Mucosa of gallbladder (tissue), 1 donor: ENCODE data around the gene PRSS22. TPM values are rescaled to one million over a fixed set of nuclear protein-coding genes. Genes with fewer than 3 reads are reported as not detected.

ENCODE experiments used
- DNase-seq: peaks from one replicate; pipeline ENCODE4 v3.0.0-alpha.2; 2020; ENCODE audit warnings: low spot score
- total RNA-seq: library from RNA; stranded (reverse); gene quantifications from one replicate; pipeline ENCODE4 v1.2.1, GENCODE V29; 2021
- donor health status: DM: no; HTN: no; CAD: no.

PRSS22 gene
- total RNA-seq, 1 donor from 2014 or later: 52.7 TPM

GRCh38 chr16:2816751-2817339 lies 41.1 kb downstream of the PRSS22 start, which contains the start of gene PRSS21:
TSS of gene PRSS21 (plus strand) at chr16:2817237. CDS start at chr16:2817269, 32 bp downstream.
- no peak for DNase-seq

GRCh38 chr16:2815299-2815771 lies 42.6 kb downstream of the PRSS22 start:
- DNase-seq: no peak

GRCh38 chr16:2814551-2815298 lies 43.2 kb downstream of the PRSS22 start:
- DNase-seq: no peak

- DNase-seq: no peak
Observed at GRCh38 chr16:2813771-2814221, 44.2 kb downstream of the PRSS22 start.

GRCh38 chr16:2811703-2812471 lies 46.1 kb downstream of the PRSS22 start:
- DNase-seq: no peak

GRCh38 chr16:2810651-2811050 lies 47.3 kb downstream of the PRSS22 start:
- DNase-seq: no peak

- DNase-seq: no peak
Observed at GRCh38 chr16:2809149-2809760, 48.7 kb downstream of the PRSS22 start.

GRCh38 chr16:2808181-2808580 lies 49.8 kb downstream of the PRSS22 start:
- no peak for DNase-seq

- DNase-seq: no peak
Observed at GRCh38 chr16:2806286-2806685, 51.7 kb downstream of the PRSS22 start.

- DNase-seq: no peak
Observed at GRCh38 chr16:2804728-2805127, 53.2 kb downstream of the PRSS22 start.

GRCh38 chr16:2803545-2804195 lies 54.3 kb downstream of the PRSS22 start:
- no peak for DNase-seq

Other genes starting within 250 kb of the PRSS22 start
- gene KCTD5, start 175.6 kb downstream of the PRSS22 start, total RNA-seq: 18.6 TPM
- 0.52 TPM for gene PRSS27, start 137.9 kb downstream of the PRSS22 start, total RNA-seq
- gene SRRM2, start 105.5 kb downstream of the PRSS22 start, total RNA-seq: 677 TPM
- gene ELOB, start 80.9 kb downstream of the PRSS22 start, total RNA-seq: 273 TPM
- gene PRSS33, start 70.6 kb downstream of the PRSS22 start, total RNA-seq: 1.8 TPM
- gene PRSS41, start 59.7 kb downstream of the PRSS22 start, total RNA-seq: 0.49 TPM
- 4.4 TPM for gene PRSS21, start 40.9 kb downstream of the PRSS22 start, total RNA-seq
- gene ZG16B, start 27.9 kb downstream of the PRSS22 start, total RNA-seq: 55.9 TPM
- gene FLYWCH2, start 25.0 kb upstream of the PRSS22 start, total RNA-seq: 35.5 TPM
- 57.5 TPM for gene FLYWCH1, start 53.8 kb upstream of the PRSS22 start, total RNA-seq
- gene KREMEN2, start 106.1 kb upstream of the PRSS22 start, total RNA-seq: not detected
- 33.1 TPM for gene PAQR4, start 111.2 kb upstream of the PRSS22 start, total RNA-seq
- gene PKMYT1, start 122.3 kb upstream of the PRSS22 start, total RNA-seq: 4.5 TPM
- gene CLDN9, start 154.8 kb upstream of the PRSS22 start, total RNA-seq: 3.3 TPM
- 1.1 TPM for gene CLDN6, start 160.0 kb upstream of the PRSS22 start, total RNA-seq
- 98.1 TPM for gene TNFRSF12A, start 162.2 kb upstream of the PRSS22 start, total RNA-seq
- 54.6 TPM for gene HCFC1R1, start 165.8 kb upstream of the PRSS22 start, total RNA-seq
- gene THOC6, start 165.9 kb upstream of the PRSS22 start, total RNA-seq: 20.8 TPM
- gene BICDL2, start 178.8 kb upstream of the PRSS22 start, total RNA-seq: 86.1 TPM
- 1.1 TPM for gene MMP25, start 188.4 kb upstream of the PRSS22 start, total RNA-seq
- 134 TPM for gene IL32, start 207.5 kb upstream of the PRSS22 start, total RNA-seq
- gene ZSCAN10, start 241.1 kb upstream of the PRSS22 start, total RNA-seq: 0.37 TPM